Right lobe of liver (tissue), 4 donors: ENCODE results near the gene CRYBG3.

Experiments used
- CTCF ChIP-seq, 4 donors: fragments of 200-600 bp in 3 of 4; fragments of 450-650 bp in 1 of 4; IDR thresholded peaks; one replicate each; pipeline versions ENCODE4 v1.5.1 to v1.8.0; 2016 to 2022; ENCODE audit warnings: antibody characterized with exemption in 4 of 4, mild to moderate bottlenecking in 2 of 4
- POLR2A ChIP-seq: fragments of 450-650 bp; IDR thresholded peaks from one replicate; pipeline ENCODE4 v1.6.1; 2017; ENCODE audit warnings: antibody characterized with exemption, mild to moderate bottlenecking
- donor health status: DM: no; HTN: no; CAD: no.
- donor health status: DM: no; HTN: no; CAD: no.
- donor health status: DM: no; HTN: yes; CAD: no.

- TF ChIP-seq CTCF (IDR thresholded peaks at IDR 0.05) (no peak), POLR2A (no peak)
Measured at GRCh38 chr3:97917813-97918536, 96.2 kb downstream of the CRYBG3 start.
